GM19240 (cell line): ENCODE measurements around the gene EGFR.

Source experiments
- DNase-seq: peaks from one replicate; pipeline ENCODE4 v3.0.0; 2011; ENCODE audit warnings: low spot score; ENCODE audit not compliant: insufficient read length

The EGFR gene

GRCh38 chr7:55006499-55006898, 12.3 kb upstream of the EGFR start:
- DNase-seq, result no peak

GRCh38 chr7:55013851-55014250, 5.0 kb upstream of the EGFR start:
- no peak for DNase-seq

DNA sequence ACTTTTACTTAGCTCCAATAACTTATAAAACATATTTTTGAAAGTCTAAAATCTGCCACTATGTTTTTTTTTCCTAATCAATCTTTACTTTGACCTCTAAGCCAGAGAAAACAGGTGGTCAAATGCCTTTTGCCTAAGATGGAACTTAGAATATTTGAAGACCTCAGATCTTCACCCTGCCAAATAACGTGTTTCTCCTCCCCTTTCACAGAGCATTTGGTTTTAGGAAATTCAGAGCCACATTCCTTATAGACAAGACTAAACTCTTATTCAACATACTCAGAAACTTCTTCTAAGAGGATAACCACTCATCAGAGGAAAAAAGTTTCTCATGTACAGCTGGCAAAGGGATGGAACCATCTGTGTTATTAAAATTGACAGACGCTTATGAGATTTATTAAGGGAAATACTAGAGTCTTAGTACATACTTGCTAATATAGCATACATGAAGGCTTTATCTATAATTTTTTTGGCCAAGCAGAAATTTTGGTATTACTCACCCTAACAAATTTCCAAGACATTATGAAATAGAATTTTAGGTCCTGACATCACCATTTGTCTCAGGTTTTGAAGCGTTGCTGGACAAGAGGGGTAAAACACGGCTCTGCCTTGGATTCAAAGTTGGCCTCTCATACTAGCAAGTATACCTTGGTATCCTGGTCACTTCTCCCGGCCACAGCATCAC, 2.6 kb upstream of the EGFR start:
- no peak for DNase-seq

GRCh38 chr7:55016746-55017090, 2.1 kb upstream of the EGFR start:
- DNase-seq, result no peak

DNA sequence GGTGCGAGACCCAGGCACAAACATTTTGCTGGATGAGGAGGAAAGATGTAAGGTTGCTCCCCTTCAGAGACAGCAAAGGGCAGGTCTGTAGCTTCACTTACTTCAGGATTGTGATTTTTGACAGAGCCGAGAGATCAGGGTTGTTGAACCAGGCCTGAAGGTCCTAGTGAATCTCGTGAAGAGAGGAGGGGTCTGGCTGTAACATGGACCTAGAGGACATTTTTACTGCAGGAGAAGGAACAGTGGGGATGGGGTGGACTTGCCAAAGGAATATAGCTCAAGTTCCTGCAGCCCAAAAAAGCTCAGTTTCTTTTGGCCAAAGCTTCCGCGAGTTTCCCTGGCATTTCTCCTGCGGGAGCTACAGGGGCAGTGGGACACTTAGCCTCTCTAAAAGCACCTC, 976 bp upstream of the EGFR start:
- DNase-seq, result no peak

GRCh38 chr7:55019191-55019690, 424 bp downstream of the EGFR start:
- no peak for DNase-seq

- no peak for DNase-seq
Observed at GRCh38 chr7:55019691-55020465, 1.1 kb downstream of the EGFR start.

- no peak for DNase-seq
Observed at GRCh38 chr7:55020466-55020871, 1.7 kb downstream of the EGFR start.

DNA sequence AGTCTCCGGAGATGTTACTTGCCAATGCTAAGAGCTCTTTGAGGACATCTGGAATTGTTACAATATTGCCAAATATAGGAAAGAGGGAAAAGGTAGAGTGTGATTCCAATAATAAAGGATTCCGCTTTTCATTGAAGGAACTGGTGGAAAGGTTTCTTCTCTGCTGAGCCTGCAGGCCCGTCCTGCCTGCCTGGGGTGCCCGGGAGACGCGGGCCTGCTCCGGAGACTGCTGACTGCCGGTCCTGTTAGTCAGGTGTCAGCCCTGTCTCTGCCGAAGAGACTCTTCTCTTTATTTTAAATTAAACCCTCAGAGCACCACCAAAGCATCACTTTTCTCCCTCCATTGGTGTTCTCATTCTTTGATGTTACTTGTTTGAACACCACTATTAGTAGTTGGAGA, 2.2 kb downstream of the EGFR start:
- DNase-seq, result no peak

DNA sequence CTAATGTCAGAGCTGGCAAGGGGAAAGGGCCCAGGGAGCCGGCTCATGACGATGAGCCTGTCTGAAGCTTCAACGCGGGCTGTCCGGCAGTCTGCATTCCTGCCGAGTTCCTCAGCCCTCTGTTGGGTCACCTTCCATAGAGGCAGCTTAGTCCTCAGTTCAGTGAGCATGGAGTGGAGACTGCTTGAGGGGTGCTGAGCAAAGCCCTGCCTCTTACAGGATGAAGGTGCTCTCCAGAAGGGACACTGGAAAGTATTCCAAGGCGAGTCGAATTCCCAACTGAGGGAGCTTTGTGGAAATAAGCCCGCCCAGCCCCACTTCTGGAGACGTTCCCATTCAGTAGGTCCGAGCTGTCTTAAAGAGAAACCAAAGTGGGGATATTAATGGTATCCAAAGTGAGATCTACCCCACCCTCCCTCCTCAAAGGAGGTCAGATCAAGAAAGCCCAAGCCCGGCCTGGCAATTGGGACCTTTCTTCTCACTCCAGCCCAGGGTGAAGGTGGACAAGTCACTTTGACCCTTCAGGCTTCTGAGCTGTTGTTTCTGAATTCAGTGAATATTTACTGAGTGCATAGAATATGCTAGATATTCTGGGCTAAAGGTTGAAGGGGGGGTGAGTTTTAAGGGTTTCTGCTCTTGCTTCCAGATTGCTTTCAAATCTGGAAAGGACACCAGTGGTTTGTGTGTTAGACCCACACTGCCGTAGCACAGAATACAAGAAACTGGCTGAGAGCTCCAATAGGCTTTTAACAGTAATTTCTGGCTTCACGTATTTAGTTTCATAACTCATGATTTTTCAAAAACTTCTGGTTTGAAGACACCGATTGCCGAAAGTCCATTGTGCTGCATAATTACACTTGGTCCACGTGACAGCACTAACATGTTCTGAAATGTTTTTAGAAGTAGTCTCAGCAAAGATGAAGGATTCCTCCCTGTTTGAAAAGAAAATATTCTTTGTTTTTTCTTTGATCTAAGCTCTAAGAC, 3.5 kb downstream of the EGFR start:
- no peak for DNase-seq

- no peak for DNase-seq
Observed at GRCh38 chr7:55023841-55024505, 5.2 kb downstream of the EGFR start.

DNA sequence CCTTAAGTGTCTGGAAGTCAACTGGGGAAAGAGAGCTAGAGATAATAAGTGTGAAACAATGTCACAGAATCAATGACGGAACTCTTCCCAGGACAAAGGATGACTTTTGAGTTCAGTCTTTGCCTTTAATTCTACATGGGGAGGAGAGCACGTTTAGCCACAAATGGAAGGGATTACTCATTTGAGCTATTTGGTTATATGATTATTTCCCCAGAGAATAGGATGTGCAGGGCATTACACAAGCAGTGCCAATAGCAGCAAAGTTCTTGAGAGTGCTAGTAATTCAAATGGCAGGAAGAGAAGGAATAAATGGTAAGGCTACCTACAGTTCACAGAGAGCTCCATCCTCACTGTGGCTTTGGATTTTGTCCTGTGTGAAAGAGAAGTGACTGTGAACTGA, 6.0 kb downstream of the EGFR start:
- DNase-seq, result no peak

GRCh38 chr7:55026086-55026790, 7.4 kb downstream of the EGFR start:
- no peak for DNase-seq

DNA sequence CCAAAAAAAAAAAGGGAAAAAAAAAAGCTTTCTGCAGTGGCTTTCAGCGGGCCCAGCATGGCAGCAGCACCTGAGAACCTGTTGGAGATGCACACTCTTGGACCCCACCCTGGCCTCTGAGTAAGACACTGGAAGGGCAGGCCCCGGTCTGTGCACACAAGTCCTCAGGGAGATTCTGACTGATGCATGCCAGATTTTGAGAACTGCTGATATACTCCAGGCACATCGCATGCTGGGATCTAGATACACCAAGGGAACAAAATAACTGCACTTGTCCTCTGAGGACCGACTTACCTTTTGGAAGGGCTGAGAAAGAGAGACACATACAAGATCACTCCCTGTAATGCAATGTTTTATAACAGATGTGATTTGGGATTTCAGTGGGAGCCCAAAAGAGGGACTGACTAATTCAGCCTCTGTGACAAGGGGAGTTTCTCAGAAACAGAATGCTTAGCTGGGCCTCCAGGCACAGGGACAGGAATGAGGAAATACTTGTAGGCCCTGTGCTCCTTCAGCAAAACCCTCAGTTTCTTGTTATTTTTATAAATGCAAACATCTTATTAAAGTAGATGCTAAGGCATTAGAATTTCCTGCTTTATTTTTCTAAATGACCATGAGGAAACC, 8.2 kb downstream of the EGFR start:
- no peak for DNase-seq

DNA sequence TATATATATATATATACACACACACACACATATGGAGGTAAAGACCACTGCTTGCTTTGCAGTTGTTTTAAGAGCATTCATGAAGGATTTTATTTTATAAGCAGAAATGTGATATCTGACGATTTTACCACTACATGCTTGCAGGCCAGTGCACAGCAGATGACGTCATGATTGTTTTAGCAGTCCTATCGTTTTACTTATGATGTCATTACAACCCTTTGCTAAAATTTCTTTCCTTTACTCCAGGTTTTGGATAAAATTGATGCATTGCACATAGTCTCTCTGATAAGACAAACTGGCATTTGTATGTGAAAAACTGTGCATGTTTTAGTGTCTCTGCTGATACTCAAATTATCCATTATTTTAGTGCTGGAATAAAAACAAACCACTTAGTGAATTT, 9.2 kb downstream of the EGFR start:
- no peak for DNase-seq

- no peak for DNase-seq
Observed at GRCh38 chr7:55030314-55030713, 11.5 kb downstream of the EGFR start.

- no peak for DNase-seq
Observed at GRCh38 chr7:55031075-55031474, 12.3 kb downstream of the EGFR start.

DNA sequence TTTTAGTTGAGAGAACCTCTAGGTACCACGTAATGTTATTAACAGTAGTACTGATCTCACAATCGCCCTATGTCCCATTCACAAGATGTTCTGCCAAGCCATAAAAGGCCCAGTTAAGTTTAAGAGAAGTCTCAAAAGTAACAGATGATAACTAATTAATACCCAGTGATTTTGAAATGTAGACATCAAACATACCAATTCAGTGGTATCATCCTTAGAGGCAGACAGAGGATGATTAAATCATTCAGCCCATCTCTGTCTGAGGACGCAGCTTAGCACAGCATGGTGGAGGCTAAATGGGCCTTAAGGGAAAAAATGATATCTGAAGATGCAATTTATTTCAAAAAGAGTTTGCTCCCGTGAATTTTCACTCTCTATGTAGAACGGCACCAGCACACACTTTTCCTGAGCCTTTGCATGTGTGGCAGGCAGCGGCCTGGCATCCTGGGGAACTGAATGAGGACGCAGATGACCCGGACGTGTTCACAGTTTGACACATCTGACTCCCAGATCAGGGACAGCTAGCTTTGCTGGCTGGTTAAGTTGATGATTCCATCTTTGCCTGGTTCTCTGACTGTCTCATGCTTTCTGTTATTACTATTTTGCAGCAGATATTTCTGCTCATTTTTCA, 13.4 kb downstream of the EGFR start:
- DNase-seq, result no peak

DNA sequence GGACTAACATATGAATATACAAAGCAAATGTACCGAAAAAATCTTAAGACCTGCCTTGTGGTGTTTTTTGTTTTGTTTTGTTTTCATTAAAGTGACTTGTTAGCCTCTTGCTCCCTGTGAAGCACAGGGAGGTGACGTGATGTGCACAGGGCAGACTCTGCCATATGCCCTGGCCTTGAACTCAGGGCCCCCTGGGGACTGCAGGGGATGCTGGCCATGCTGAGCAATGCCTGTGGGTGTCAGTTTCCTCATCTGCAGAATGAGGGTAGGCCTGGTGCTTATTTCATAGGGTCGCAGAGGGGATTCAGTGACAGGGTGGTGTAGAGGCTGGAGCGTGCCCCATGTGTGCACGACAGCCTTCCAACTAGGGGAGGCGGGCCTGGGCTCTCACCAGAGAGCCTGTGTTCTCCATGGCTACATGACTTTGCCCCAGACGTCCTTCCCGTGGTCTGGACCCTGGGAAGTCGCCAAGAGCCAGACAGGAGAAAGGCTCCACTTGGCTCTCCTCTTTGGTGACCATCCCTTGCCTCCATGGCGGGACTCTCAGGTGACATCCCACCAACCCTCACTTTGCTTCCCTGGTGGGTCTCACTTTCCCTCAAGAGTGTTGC, 14.5 kb downstream of the EGFR start:
- no peak for DNase-seq
